GM19023 (cell line): ENCODE results near the gene BSN.

ENCODE experiments used
- ATAC-seq: cut with Tn5 transposase; IDR thresholded peaks from one replicate; pipeline ENCODE4 v1.9.1; 2021; ENCODE audit warnings: mild to moderate bottlenecking, moderate library complexity; ENCODE audit not compliant: unreplicated experiment

Gene BSN

GRCh38 chr3:49602049-49602554, 47.8 kb downstream of the BSN start:
- ATAC-seq, result no peak

GRCh38 chr3:49602877-49603411, 48.7 kb downstream of the BSN start:
- no peak for ATAC-seq

- no peak for ATAC-seq
Measured at GRCh38 chr3:49606427-49606826, 52.1 kb downstream of the BSN start.

- no peak for ATAC-seq
Measured at GRCh38 chr3:49607105-49607591, 52.9 kb downstream of the BSN start.

- ATAC-seq, result no peak
Measured at GRCh38 chr3:49607796-49608195, 53.5 kb downstream of the BSN start.

- ATAC-seq, result no peak
Measured at GRCh38 chr3:49609314-49609713, 55.0 kb downstream of the BSN start.

- no peak for ATAC-seq
Measured at GRCh38 chr3:49609815-49610214, 55.5 kb downstream of the BSN start.

- no peak for ATAC-seq
Measured at GRCh38 chr3:49610666-49611280, 56.5 kb downstream of the BSN start.

- ATAC-seq, result no peak
Measured at GRCh38 chr3:49611291-49611690, 57.0 kb downstream of the BSN start.

GRCh38 chr3:49611719-49612118, 57.4 kb downstream of the BSN start:
- no peak for ATAC-seq

GRCh38 chr3:49614936-49615335, 60.7 kb downstream of the BSN start:
- no peak for ATAC-seq

- no peak for ATAC-seq
Measured at GRCh38 chr3:49616061-49616460, 61.8 kb downstream of the BSN start.

- no peak for ATAC-seq
Measured at GRCh38 chr3:49616491-49616941, 62.2 kb downstream of the BSN start.

GRCh38 chr3:49617390-49618013, 63.2 kb downstream of the BSN start:
- ATAC-seq, result no peak

GRCh38 chr3:49618412-49618811, 64.1 kb downstream of the BSN start:
- ATAC-seq, result no peak

- no peak for ATAC-seq
Measured at GRCh38 chr3:49619649-49620048, 65.4 kb downstream of the BSN start.

- no peak for ATAC-seq
Measured at GRCh38 chr3:49620728-49621127, 66.5 kb downstream of the BSN start.

- no peak for ATAC-seq
Measured at GRCh38 chr3:49623071-49623470, 68.8 kb downstream of the BSN start.

GRCh38 chr3:49625071-49625470, 70.8 kb downstream of the BSN start:
- ATAC-seq, result no peak

GRCh38 chr3:49626101-49626581, 71.9 kb downstream of the BSN start:
- no peak for ATAC-seq

- no peak for ATAC-seq
Measured at GRCh38 chr3:49626796-49627195, 72.5 kb downstream of the BSN start.

- ATAC-seq, result no peak
Measured at GRCh38 chr3:49627634-49628033, 73.4 kb downstream of the BSN start.
